Heart left ventricle (tissue), 16 donors: Measurements from ENCODE around the gene RWDD1. TPM values are rescaled to one million over a fixed set of nuclear protein-coding genes. Genes with fewer than 3 reads are reported as not detected.

Experiments used
- ATAC-seq, 4 donors: fragments of 200-7000 bp; cut with Tn5 transposase; one replicate each; pipeline ENCODE4 v1.9.1; 2020 to 2022; ENCODE audit warnings: moderate library complexity in 4 of 4, mild to moderate bottlenecking in 3 of 4, moderate number of reproducible peaks in 1 of 4
- DNase-seq, 5 donors: peaks; one replicate each; pipeline ENCODE4 v3.0.0-alpha.2; 2020
- H3K27ac ChIP-seq, 12 donors: fragments of 200-600 bp; sonication (generic) in 4 of 12; one replicate each; pipeline versions ENCODE4 v1.5.0 to v1.8.0; 2016 to 2022; ENCODE audit warnings: mild to moderate bottlenecking in 2 of 12
- H3K27me3 ChIP-seq, 9 donors: fragments of 200-600 bp; sonication (generic) in 2 of 9; one replicate each; pipeline versions ENCODE4 v1.5.1 to v1.8.0; 2016 to 2022; ENCODE audit warnings: mild to moderate bottlenecking in 3 of 9
- H3K36me3 ChIP-seq, 9 donors: fragments of 200-600 bp; sonication (generic) in 2 of 9; one replicate each; pipeline versions ENCODE4 v1.5.0 to v1.8.0; 2018 to 2022; ENCODE audit warnings: mild to moderate bottlenecking in 2 of 9
- H3K4me1 ChIP-seq, 12 donors: fragments of 200-600 bp; sonication (generic) in 4 of 12; one replicate each; pipeline versions ENCODE4 v1.5.0 to v1.8.0; 2016 to 2022; ENCODE audit warnings: mild to moderate bottlenecking in 3 of 12
- H3K4me3 ChIP-seq, 12 donors: fragments of 200-600 bp; sonication (generic) in 4 of 12; one replicate each; pipeline versions ENCODE4 v1.5.0 to v1.8.0; 2017 to 2022; ENCODE audit warnings: mild to moderate bottlenecking in 9 of 12, moderate library complexity in 4 of 12
- H3K9me3 ChIP-seq, 12 donors: fragments of 200-600 bp; sonication (generic) in 4 of 12; one replicate each; pipeline versions ENCODE4 v1.5.0 to v1.8.0; 2016 to 2022; ENCODE audit warnings: mild to moderate bottlenecking in 1 of 12
- CTCF ChIP-seq, 12 donors: fragments of 200-600 bp; sonication (generic) in 4 of 12; IDR thresholded peaks; one replicate each; pipeline versions ENCODE4 v1.5.0 to v1.8.0; 2018 to 2022; ENCODE audit warnings: antibody characterized with exemption in 12 of 12, mild to moderate bottlenecking in 5 of 12
- POLR2A ChIP-seq, 2 donors: fragments of 450-650 bp; IDR thresholded peaks; one replicate each; pipeline ENCODE4 v1.6.1; 2017; ENCODE audit warnings: antibody characterized with exemption in 2 of 2, mild to moderate bottlenecking in 2 of 2, moderate library complexity in 2 of 2
- WGBS, 4 donors: extraction: QIAGEN DNeasy Blood & Tissue Kit in 2 of 4; methylation state at CpG; one replicate each; pipeline versions ENCODE4 v1.1.5 to v1.1.7; 2013 to 2018; 5-methylcytosine and 5-hydroxymethylcytosine counted together
- intact Hi-C, 10 donors: fragments of 100-400 bp; cut with DNase I; formaldehyde crosslinking; loops; one replicate each; pipeline versions ENCODE4 v1.11.1 to v1.14.2; 2022
- polyA plus RNA-seq, 2 donors: library from polyadenylated mRNA; stranded (reverse); fragments of 200-250 nt; gene quantifications; one replicate each; pipeline ENCODE4 v1.2.3, GENCODE V29; 2013
- total RNA-seq, 9 donors: library from RNA; depleted of rRNA in 2 of 9; stranded (reverse); fragments of >200 nt in 2 of 9; fragmentation: NEBNext Ultra II Directional in 3 of 9; extraction: Animal tissue kit (Norgen Biotek cat#: 25700) in 3 of 9; gene quantifications; one replicate each; pipeline versions ENCODE4 v1.1.0 to v1.2.4, GENCODE V29; 2016 to 2023
- donor health status: ischemic (EF 13 %, LVEDD 7.1; RV severe dilation, severe dysfunction).
- donor health status: healthy with polysubstance abuse.
- donor health status: DM: no; HTN: yes; CAD: no.
- donor health status: DM: no; HTN: no; CAD: no.
- donor health status: ischemic (EF 25% LVEDD 6.9; RV normal size, moderate dysfunction).
- donor health status: ischemic (EF 25% LVEDD 5.7; RV mildly dilated, moderate dysfunction).
- donor health status: healthy.
- donor health status: DM: yes; HTN: yes; CAD: no.
- donor health status: ischemic (EF 35%, LVEDD 5.7; RV mildly dilated, moderate dysfunction).
- donor health status: nonischemic (EF 11% LVEDD 7.7; RV severe dilation, severe dysfunction).
- donor health status: DM: yes; HTN: yes; CAD: no.
- donor health status: PGD.
- donor health status: ischemic (EF 29% LVEDD 5.4; RV normal size, mild dysfunction).
- donor health status: nonischemic (EF 23%, LVEDD 6.1; RV moderate dilation, normal function).

RWDD1 gene
- total and polyA plus RNA-seq, 11 donors: 35.9 to 124 (median 52.2) TPM

GRCh38 chr6:116556814-116557415 lies 14.4 kb upstream of the RWDD1 start:
- intact Hi-C loops: no loop called here
- peak in 1 of 4 donors; percentile 62 for ATAC-seq
- 65 to 83% (median 71%) methylated on average over 5 of the region's 5 CpGs for WGBS, 4 donors
- no peak for DNase-seq
- peaks cover 0 to 19% (median 7%) of the 10 kb centered on the region in 12 donors for H3K4me1 ChIP-seq
- TF ChIP-seq POLR2A (IDR thresholded peaks at IDR 0.05) (no peak), CTCF (IDR thresholded peaks at IDR 0.05) (no peak)
- no peaks in the 10 kb centered on the region for H3K36me3 ChIP-seq
- H3K27ac ChIP-seq: peak overlapping the region in 4 of 12 donors; percentile 4 to 53 (median 10)
- no peaks in the 10 kb centered on the region for H3K9me3 ChIP-seq
- H3K4me3 ChIP-seq: no peak overlapping the region
- H3K27me3 ChIP-seq: no peaks in the 10 kb centered on the region

GRCh38 chr6:116557893-116558292 lies 13.4 kb upstream of the RWDD1 start:
- intact Hi-C loops: loop anchor here in 1 of 10 donors (1.0 kb wide), 1 partner anchor 22 kb away; no protein-coding TSS in a partner anchor
- 5 to 12% (median 10%) methylated on average over 5 of the region's 5 CpGs for WGBS, 4 donors
- peak; percentile 85 to 92 (median 90) for ATAC-seq

GRCh38 chr6:116560130-116560529 lies 11.2 kb upstream of the RWDD1 start:
- no peak overlapping the region for H3K27ac ChIP-seq
- H3K4me3 ChIP-seq: no peak overlapping the region
- 91 to 96% (median 93%) methylated on average over 2 of the region's 2 CpGs for WGBS, 4 donors
- DNase-seq (no peak), ATAC-seq (no peak)
- no peaks in the 10 kb centered on the region for H3K9me3 ChIP-seq
- no peaks in the 10 kb centered on the region for H3K36me3 ChIP-seq
- H3K4me1 ChIP-seq: peaks cover 0 to 24% (median 7%) of the 10 kb centered on the region in 12 donors
- intact Hi-C loops: loop anchor here in 9 of 10 donors (2.0 to 10.0 kb wide), 8 partner anchors 23 to 445 kb away; partner anchors contain the start of genes TSPYL1 (in 2 of the 9) and CALHM5 (in 1 of the 9)
- H3K27me3 ChIP-seq: no peaks in the 10 kb centered on the region
- TF ChIP-seq CTCF (IDR thresholded peaks at IDR 0.05) (no peak), POLR2A (IDR thresholded peaks at IDR 0.05) (no peak)

More at GRCh38 chr6:116557893-116558292, 13.4 kb upstream of the RWDD1 start:
- Histone ChIP-seq H3K9me3 (no peaks in the 10 kb centered on the region), H3K36me3 (no peaks in the 10 kb centered on the region), H3K27me3 (no peaks in the 10 kb centered on the region), H3K27ac (peak overlapping the region in 6 of 12 donors; percentile 4 to 53 (median 9)), H3K4me1 (peaks cover 0 to 19% (median 7%) of the 10 kb centered on the region in 12 donors), H3K4me3 (no peak overlapping the region)
- peak in 4 of 5 donors; percentile 33 to 68 (median 55) for DNase-seq
- TF ChIP-seq POLR2A (IDR thresholded peaks at IDR 0.05) (no peak), CTCF (IDR thresholded peaks at IDR 0.05) (no peak)

GRCh38 chr6:116561377-116562018 lies 9.8 kb upstream of the RWDD1 start:
- H3K4me1 ChIP-seq: peaks cover 0 to 27% (median 7%) of the 10 kb centered on the region in 12 donors
- WGBS, 4 donors: 42 to 52% (median 48%) methylated on average over 9 of the region's 9 CpGs
- H3K9me3 ChIP-seq: no peaks in the 10 kb centered on the region
- peak overlapping the region in 1 of 12 donors; percentile 32 for H3K4me3 ChIP-seq
- no peak overlapping the region for H3K27ac ChIP-seq
- TF ChIP-seq CTCF (IDR thresholded peaks at IDR 0.05) (peak; percentile 87 to 97 (median 95)), POLR2A (IDR thresholded peaks at IDR 0.05) (no peak)
- H3K27me3 ChIP-seq: no peaks in the 10 kb centered on the region
- intact Hi-C loops: loop anchor here in 9 of 10 donors (1.0 to 10.0 kb wide), 9 partner anchors 25 to 447 kb away; partner anchors contain the start of genes CALHM5 (in 2 of the 9) and TSPYL1 (in 2 of the 9)
- ATAC-seq (peak in 3 of 4 donors; percentile 41 to 63 (median 43)), DNase-seq (peak; percentile 49 to 73 (median 64))
- no peaks in the 10 kb centered on the region for H3K36me3 ChIP-seq
